ENCODE data around the gene POC1B. TPM values are rescaled to one million over a fixed set of nuclear protein-coding genes. Genes with fewer than 3 reads are reported as not detected.
A peak's percentile ranks its signal among the peaks of the same experiment; 100 is the strongest.

POC1B gene
- total RNA-seq, 1 experiment from 2014 or later: 25.0 TPM

- no peak overlapping the region for H3K4me2 ChIP-seq (ENCODE audit: low read length)
- no peak overlapping the region for H2AFZ ChIP-seq (ENCODE audit: low read length)
- no peaks in the 10 kb centered on the region for H3K27me3 ChIP-seq (ENCODE audit: low read length)
- no peak overlapping the region for H3K27ac ChIP-seq (ENCODE audit: low read length)
- H4K20me1 ChIP-seq (ENCODE audit: low read length): no peaks in the 10 kb centered on the region
- CTCF ChIA-PET: no interaction called here
- intact Hi-C loops (cut with micrococcal nuclease): no loop called here
- no peaks in the 10 kb centered on the region for H3F3A ChIP-seq (ENCODE audit: low read length, unreplicated experiment)
- H3K36me3 ChIP-seq (ENCODE audit: low read depth, low read length): no peaks in the 10 kb centered on the region
- DNase-seq (no peak), ATAC-seq (peak; percentile 50)
- H3K4me3 ChIP-seq (ENCODE audit: low read length): no peak overlapping the region
- H3K4me1 ChIP-seq (ENCODE audit: insufficient read depth, low read length): peaks cover 10% of the 10 kb centered on the region
- TF ChIP-seq EZH2phosphoT487 (IDR thresholded peaks at IDR 0.05; ENCODE audit: borderline replicate concordance, low read length): no peak
- TF ChIP-seq CTCF (conservative IDR thresholded peaks at IDR 0.05; ENCODE audit: low read depth, low read length): no peak
- no peak for TF ChIP-seq EZH2 (IDR thresholded peaks at IDR 0.05; ENCODE audit: low read length, unreplicated experiment)
- BruUV-seq (replicated peaks): no TSS peak
- H3K9me3 ChIP-seq (ENCODE audit: low read length): no peaks in the 10 kb centered on the region
- H3K9me2 ChIP-seq (replicated peaks; ENCODE audit: low read length): no peaks in the 10 kb centered on the region
- H3K9ac ChIP-seq (ENCODE audit: low read length): no peak overlapping the region
- POLR2A ChIA-PET (ENCODE audit: unreplicated experiment): no interaction called here
- H3K79me2 ChIP-seq (ENCODE audit: low read length): peaks cover 11% of the 10 kb centered on the region
Measured at GRCh38 chr12:89513544-89513943, 12.3 kb downstream of the POC1B start.

GRCh38 chr12:89507015-89507824, 18.6 kb downstream of the POC1B start:
- Histone ChIP-seq H3K9me2 (replicated peaks; ENCODE audit: low read length) (0 out of 2 replicates have a peak, but pooled peaks cover 4% of the 10 kb centered on the region), H3K36me3 (ENCODE audit: low read depth, low read length) (no peaks in the 10 kb centered on the region), H3K4me2 (ENCODE audit: low read length) (no peak overlapping the region), H3K9me3 (ENCODE audit: low read length) (no peaks in the 10 kb centered on the region), H3K9ac (ENCODE audit: low read length) (no peak overlapping the region), H4K20me1 (ENCODE audit: low read length) (0 out of 2 replicates have a peak, but pooled peaks cover 7% of the 10 kb centered on the region), H3K4me1 (ENCODE audit: insufficient read depth, low read length) (peaks cover 35% of the 10 kb centered on the region), H2AFZ (ENCODE audit: low read length) (no peak overlapping the region), H3F3A (ENCODE audit: low read length, unreplicated experiment) (no peaks in the 10 kb centered on the region), H3K79me2 (ENCODE audit: low read length) (no peaks in the 10 kb centered on the region), H3K4me3 (ENCODE audit: low read length) (no peak overlapping the region), H3K27ac (ENCODE audit: low read length) (peak overlapping the region; percentile 28), H3K27me3 (ENCODE audit: low read length) (no peaks in the 10 kb centered on the region)
- ATAC-seq: peak; percentile 83
- intact Hi-C loops (cut with micrococcal nuclease): no loop called here
- no peak for TF ChIP-seq EZH2phosphoT487 (IDR thresholded peaks at IDR 0.05; ENCODE audit: borderline replicate concordance, low read length)
- TF ChIP-seq EZH2 (IDR thresholded peaks at IDR 0.05; ENCODE audit: low read length, unreplicated experiment): no peak
- TF ChIP-seq CTCF (conservative IDR thresholded peaks at IDR 0.05; ENCODE audit: low read depth, low read length): no peak
- no peak for DNase-seq
- no TSS peak for BruUV-seq (replicated peaks)
- CTCF ChIA-PET: interaction anchor here (0.6 kb wide), 1 partner anchor 968 kb away, joined by 6 read pairs; no protein-coding TSS in a partner anchor
- POLR2A ChIA-PET (ENCODE audit: unreplicated experiment): no interaction called here

- Histone ChIP-seq H3K9me3 (ENCODE audit: low read length) (no peaks in the 10 kb centered on the region), H3F3A (ENCODE audit: low read length, unreplicated experiment) (no peaks in the 10 kb centered on the region), H4K20me1 (ENCODE audit: low read length) (0 out of 2 replicates have a peak, but pooled peaks cover 7% of the 10 kb centered on the region), H3K9me2 (replicated peaks; ENCODE audit: low read length) (0 out of 2 replicates have a peak, but pooled peaks cover 4% of the 10 kb centered on the region), H2AFZ (ENCODE audit: low read length) (no peak overlapping the region), H3K27ac (ENCODE audit: low read length) (no peak overlapping the region), H3K27me3 (ENCODE audit: low read length) (no peaks in the 10 kb centered on the region), H3K79me2 (ENCODE audit: low read length) (no peaks in the 10 kb centered on the region), H3K9ac (ENCODE audit: low read length) (no peak overlapping the region), H3K4me2 (ENCODE audit: low read length) (no peak overlapping the region), H3K4me1 (ENCODE audit: insufficient read depth, low read length) (peaks cover 35% of the 10 kb centered on the region), H3K36me3 (ENCODE audit: low read depth, low read length) (no peaks in the 10 kb centered on the region), H3K4me3 (ENCODE audit: low read length) (no peak overlapping the region)
- no peak for DNase-seq
- intact Hi-C loops (cut with micrococcal nuclease): no loop called here
- POLR2A ChIA-PET (ENCODE audit: unreplicated experiment): no interaction called here
- no TSS peak for BruUV-seq (replicated peaks)
- TF ChIP-seq EZH2phosphoT487 (IDR thresholded peaks at IDR 0.05; ENCODE audit: borderline replicate concordance, low read length): no peak
- TF ChIP-seq CTCF (conservative IDR thresholded peaks at IDR 0.05; ENCODE audit: low read depth, low read length): no peak
- TF ChIP-seq EZH2 (IDR thresholded peaks at IDR 0.05; ENCODE audit: low read length, unreplicated experiment): no peak
- ATAC-seq: no peak
- CTCF ChIA-PET: no interaction called here
Measured at GRCh38 chr12:89506050-89506449, 19.8 kb downstream of the POC1B start.

All from PC-3 (cell line).